HG02973 (cell line): ENCODE data around the gene FXN.
"Not testable (repeated sequence)": the region's sequence is repeated elsewhere in the genome, so short reads cannot be mapped to it uniquely, and the experiment has no call there.

Experiments
- ATAC-seq: cut with Tn5 transposase; IDR thresholded peaks from one replicate; pipeline ENCODE4 v1.9.1; 2021; ENCODE audit warnings: moderate library complexity; ENCODE audit not compliant: unreplicated experiment

Gene FXN

GRCh38 chr9:69023650-69024049 is 11.9 kb upstream of the FXN start:
- ATAC-seq = no peak

GRCh38 chr9:69027355-69028097 is 8.0 kb upstream of the FXN start:
- ATAC-seq = peak; percentile 81

GRCh38 chr9:69028754-69029153 is 6.8 kb upstream of the FXN start:
- ATAC-seq = no peak

- ATAC-seq = no peak
Measured at GRCh38 chr9:69029535-69029934, 6.0 kb upstream of the FXN start.

GRCh38 chr9:69030851-69031645 is 4.5 kb upstream of the FXN start:
- ATAC-seq = no peak

- no peak for ATAC-seq
Measured at GRCh38 chr9:69034071-69034470, 1.5 kb upstream of the FXN start.

- peak; percentile 14 for ATAC-seq
Measured at GRCh38 chr9:69036309-69036708, 757 bp downstream of the FXN start.

- ATAC-seq = no peak
Measured at GRCh38 chr9:69036799-69037198, 1.2 kb downstream of the FXN start.

- ATAC-seq = no peak
Measured at GRCh38 chr9:69040646-69041045, 5.1 kb downstream of the FXN start.

- ATAC-seq = no peak
Measured at GRCh38 chr9:69044240-69045219, 9.0 kb downstream of the FXN start.

GRCh38 chr9:69045821-69046220 is 10.3 kb downstream of the FXN start:
- no peak for ATAC-seq

GRCh38 chr9:69046723-69047122 is 11.2 kb downstream of the FXN start:
- no peak for ATAC-seq

- ATAC-seq = no peak
Measured at GRCh38 chr9:69047371-69047770, 11.8 kb downstream of the FXN start.

GRCh38 chr9:69049094-69049493 is 13.5 kb downstream of the FXN start:
- no peak for ATAC-seq

- ATAC-seq = not testable (repeated sequence)
Measured at GRCh38 chr9:69050936-69051335, 15.4 kb downstream of the FXN start.

- no peak for ATAC-seq
Measured at GRCh38 chr9:69054989-69055388, 19.4 kb downstream of the FXN start.

GRCh38 chr9:69056191-69056815 is 20.8 kb downstream of the FXN start:
- ATAC-seq = no peak

GRCh38 chr9:69058101-69058500 is 22.5 kb downstream of the FXN start:
- ATAC-seq = no peak

- ATAC-seq = no peak
Measured at GRCh38 chr9:69060766-69061165, 25.2 kb downstream of the FXN start.

- no peak for ATAC-seq
Measured at GRCh38 chr9:69062195-69062594, 26.6 kb downstream of the FXN start.

- ATAC-seq = no peak
Measured at GRCh38 chr9:69063839-69064238, 28.3 kb downstream of the FXN start.
